WTC11 (cell line): ENCODE data around the gene HIBADH. TPM values are rescaled to one million over a fixed set of nuclear protein-coding genes. Genes with fewer than 3 reads are reported as not detected.

Experiments
- ATAC-seq: fragments of 200-7000 bp; cut with Tn5 transposase; 2 replicates; pipeline ENCODE4 v1.10.0; 2021; ENCODE audit warnings: mild to moderate bottlenecking, moderate library complexity
- CTCF ChIA-PET: fragments of 300-600 bp; sonication (Branson Sonifier 250); formaldehyde crosslinking; loops from one replicate; lab custom pipeline; 2021; ENCODE audit warnings: antibody characterized with exemption; lab: Charles Lee
- POLR2A ChIA-PET: fragments of 350-600 bp; sonication (Branson Sonifier 250); formaldehyde crosslinking; loops from one replicate; lab custom pipeline; 2021; ENCODE audit warnings: antibody characterized with exemption; lab: Charles Lee
- DNase-seq: peaks from one replicate; pipeline ENCODE4 v3.0.0; 2021; ENCODE audit warnings: low spot score
- H3K27ac Mint-ChIP-seq: 2 replicates; pipeline ENCODE4 v1.8.0; 2021; ENCODE audit warnings: mixed read lengths
- H3K27me3 Mint-ChIP-seq: 2 replicates; pipeline ENCODE4 v1.8.0; 2021; ENCODE audit warnings: low read depth, mild to moderate bottlenecking, moderate library complexity, mixed read lengths
- H3K36me3 Mint-ChIP-seq: 2 replicates; pipeline ENCODE4 v1.8.0; 2021; ENCODE audit warnings: mixed read lengths
- H3K4me1 Mint-ChIP-seq: 2 replicates; pipeline ENCODE4 v1.8.0; 2022; ENCODE audit warnings: mixed read lengths
- H3K4me3 Mint-ChIP-seq: 2 replicates; pipeline ENCODE4 v1.8.0; 2021; ENCODE audit warnings: mild to moderate bottlenecking, moderate library complexity, mixed read lengths
- H3K9me3 Mint-ChIP-seq: 2 replicates; pipeline ENCODE4 v1.8.0; 2021; ENCODE audit warnings: mixed read lengths
- ATF6 ChIP-seq: sonication (generic); formaldehyde crosslinking; IDR thresholded peaks from 2 replicates; pipeline ENCODE4 v1.8.1; 2023; ENCODE audit warnings: mild to moderate bottlenecking, missing genetic modification reagents
- CBFB ChIP-seq: sonication (generic); formaldehyde crosslinking; IDR thresholded peaks from 2 replicates; pipeline ENCODE4 v1.8.1; 2022; ENCODE audit warnings: mild to moderate bottlenecking, low read depth, missing genetic modification reagents
- CREM ChIP-seq: sonication (generic); formaldehyde crosslinking; IDR thresholded peaks from 2 replicates; pipeline ENCODE4 v1.8.1; 2022; ENCODE audit warnings: mild to moderate bottlenecking, missing genetic modification reagents, moderate library complexity
- ELF4 ChIP-seq: sonication (generic); formaldehyde crosslinking; IDR thresholded peaks from 2 replicates; pipeline ENCODE4 v1.8.1; 2022; ENCODE audit warnings: low read depth, mild to moderate bottlenecking, moderate library complexity, missing genetic modification reagents
- EMX1 ChIP-seq: fragments of 250-450 bp; sonication (Bioruptor Pico); IDR thresholded peaks from 2 replicates; pipeline ENCODE4 v1.8.0; 2021; ENCODE audit warnings: mild to moderate bottlenecking
- ESRRA ChIP-seq: sonication (generic); formaldehyde crosslinking; IDR thresholded peaks from 2 replicates; pipeline ENCODE4 v1.8.1; 2022; ENCODE audit warnings: mild to moderate bottlenecking, missing genetic modification reagents, borderline replicate concordance
- FOXK1 ChIP-seq: sonication (generic); formaldehyde crosslinking; IDR thresholded peaks from 2 replicates; pipeline ENCODE4 v1.8.0; 2022; ENCODE audit warnings: mild to moderate bottlenecking, moderate library complexity, missing genetic modification reagents
- FOXP4 ChIP-seq: sonication (generic); formaldehyde crosslinking; IDR thresholded peaks from 2 replicates; pipeline ENCODE4 v1.8.0; 2022; ENCODE audit warnings: mild to moderate bottlenecking, missing genetic modification reagents
- GABPB1 ChIP-seq: sonication (generic); formaldehyde crosslinking; IDR thresholded peaks from 2 replicates; pipeline ENCODE4 v1.8.1; 2023; ENCODE audit warnings: mild to moderate bottlenecking, missing genetic modification reagents
- JAZF1 ChIP-seq: fragments of 250-450 bp; sonication (Bioruptor Pico); IDR thresholded peaks from 2 replicates; pipeline ENCODE4 v1.9.0; 2021; ENCODE audit warnings: moderate library complexity, mild to moderate bottlenecking, inconsistent platforms
- MXD4 ChIP-seq: fragments of 250-450 bp; sonication (Bioruptor Pico); IDR thresholded peaks from 2 replicates; pipeline ENCODE4 v1.8.0; 2021; ENCODE audit warnings: mild to moderate bottlenecking, moderate library complexity, borderline replicate concordance
- NFATC4 ChIP-seq: fragments of 250-450 bp; sonication (Bioruptor Pico); IDR thresholded peaks from 2 replicates; pipeline ENCODE4 v1.9.0; 2021; ENCODE audit warnings: mild to moderate bottlenecking
- PRDM15 ChIP-seq: sonication (generic); formaldehyde crosslinking; IDR thresholded peaks from 2 replicates; pipeline ENCODE4 v1.8.0; 2022; ENCODE audit warnings: missing genetic modification reagents
- SMAD3 ChIP-seq: sonication (generic); formaldehyde crosslinking; IDR thresholded peaks from 2 replicates; pipeline ENCODE4 v1.8.0; 2022; ENCODE audit warnings: missing genetic modification reagents, mild to moderate bottlenecking, borderline replicate concordance
- ZNF121 ChIP-seq: sonication (generic); formaldehyde crosslinking; IDR thresholded peaks from 2 replicates; pipeline ENCODE4 v1.8.0; 2023; ENCODE audit warnings: missing genetic modification reagents
- ZNF232 ChIP-seq: sonication (generic); formaldehyde crosslinking; IDR thresholded peaks from 2 replicates; pipeline ENCODE4 v1.8.0; 2022; ENCODE audit warnings: mild to moderate bottlenecking, missing genetic modification reagents
- ZNF317 ChIP-seq: sonication (generic); formaldehyde crosslinking; IDR thresholded peaks from 2 replicates; pipeline ENCODE4 v1.8.1; 2023; ENCODE audit warnings: low read depth, mild to moderate bottlenecking, moderate library complexity, missing genetic modification reagents, borderline replicate concordance
- total RNA-seq: library from RNA; stranded (reverse); gene quantifications from 3 replicates; pipeline ENCODE4 v1.2.3, GENCODE V29; 2021
- TF ChIP-seq, protein P1 (sequence below): sonication (generic); formaldehyde crosslinking; IDR thresholded peaks from 2 replicates; pipeline ENCODE4 v1.8.1; 2022; ENCODE audit warnings: missing genetic modification reagents, borderline replicate concordance

HIBADH gene
- total RNA-seq, 1 experiment from 2014 or later: 27.9 TPM

- peak; percentile 91 for TF ChIP-seq FOXP4 (CRISPR knock-in tag)
- no peak for TF ChIP-seq ZNF317 (CRISPR knock-in tag)
- 0 out of 2 replicates have a peak, but pooled peaks have one; percentile 50 for TF ChIP-seq ESRRA (CRISPR knock-in tag)
These were observed at the start of gene HIBADH (continued) for GRCh38 chr7:27662490-27663205.

DNA sequence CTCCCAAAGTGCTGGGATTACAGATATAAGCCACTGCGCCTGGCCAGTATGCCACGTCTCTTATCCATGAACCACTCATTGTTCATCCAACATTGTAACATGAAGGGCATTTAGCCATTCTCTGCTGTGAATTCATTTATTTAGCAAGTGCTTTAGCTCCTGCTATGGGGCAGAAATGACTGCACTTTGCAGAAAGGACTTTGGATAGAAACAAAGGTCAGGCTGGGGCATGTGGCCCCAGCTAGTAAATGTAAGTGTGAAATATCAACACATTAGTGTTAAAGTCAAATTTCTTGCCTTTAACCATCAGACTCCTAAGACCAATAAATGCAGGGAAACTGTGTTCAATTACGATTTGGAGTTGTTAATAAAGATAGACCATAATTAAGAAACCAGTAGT lies 49.5 kb upstream of the HIBADH start:
- H3K27me3 Mint-ChIP-seq: peaks cover 7% of the 10 kb centered on the region
- no peak overlapping the region for H3K4me3 Mint-ChIP-seq
- H3K9me3 Mint-ChIP-seq: 0 out of 2 replicates have a peak, but pooled peaks cover 4% of the 10 kb centered on the region
- H3K4me1 Mint-ChIP-seq: no peaks in the 10 kb centered on the region
- H3K27ac Mint-ChIP-seq: no peak overlapping the region
- no peak for DNase-seq
- no peak for ATAC-seq
- TF ChIP-seq FOXK1 (no peak), ELF4 (CRISPR knock-in tag) (no peak), PRDM15 (CRISPR knock-in tag) (no peak), MXD4 (CRISPR knock-in tag) (no peak), SMAD3 (CRISPR knock-in tag) (no peak), ZNF232 (no peak)
- no peaks in the 10 kb centered on the region for H3K36me3 Mint-ChIP-seq
- ChIA-PET CTCF (no interaction called here), POLR2A (interaction anchor here (0.7 kb wide), 1 partner anchor 288 kb away, joined by 3 read pairs; no protein-coding TSS in a partner anchor)

- Mint-ChIP-seq H3K4me3 (no peak overlapping the region), H3K36me3 (no peaks in the 10 kb centered on the region), H3K27me3 (peaks cover 7% of the 10 kb centered on the region; the same call in 1 of the 2 replicates), H3K27ac (no peak overlapping the region), H3K9me3 (0 out of 2 replicates have a peak, but pooled peaks cover 4% of the 10 kb centered on the region), H3K4me1 (no peaks in the 10 kb centered on the region)
- CTCF ChIA-PET: no interaction called here
- ATAC-seq: no peak
- DNase-seq: no peak
- POLR2A ChIA-PET: no interaction called here
- TF ChIP-seq CBFB (CRISPR knock-in tag) (no peak), GABPB1 (CRISPR knock-in tag) (no peak), CREM (CRISPR knock-in tag) (no peak), PRDM15 (CRISPR knock-in tag) (no peak), ATF6 (CRISPR knock-in tag) (no peak), ZNF232 (no peak), ZNF121 (CRISPR knock-in tag) (no peak), JAZF1 (no peak), NFATC4 (no peak), EMX1 (CRISPR knock-in tag) (no peak)
- TF ChIP-seq, protein P1, sequence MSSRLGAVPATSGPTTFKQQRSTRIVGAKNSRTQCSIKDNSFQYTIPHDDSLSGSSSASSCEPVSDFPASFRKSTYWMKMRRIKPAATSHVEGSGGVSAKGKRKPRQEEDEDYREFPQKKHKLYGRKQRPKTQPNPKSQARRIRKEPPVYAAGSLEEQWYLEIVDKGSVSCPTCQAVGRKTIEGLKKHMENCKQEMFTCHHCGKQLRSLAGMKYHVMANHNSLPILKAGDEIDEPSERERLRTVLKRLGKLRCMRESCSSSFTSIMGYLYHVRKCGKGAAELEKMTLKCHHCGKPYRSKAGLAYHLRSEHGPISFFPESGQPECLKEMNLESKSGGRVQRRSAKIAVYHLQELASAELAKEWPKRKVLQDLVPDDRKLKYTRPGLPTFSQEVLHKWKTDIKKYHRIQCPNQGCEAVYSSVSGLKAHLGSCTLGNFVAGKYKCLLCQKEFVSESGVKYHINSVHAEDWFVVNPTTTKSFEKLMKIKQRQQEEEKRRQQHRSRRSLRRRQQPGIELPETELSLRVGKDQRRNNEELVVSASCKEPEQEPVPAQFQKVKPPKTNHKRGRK: no peak
These were observed 46.7 kb upstream of the HIBADH start for GRCh38 chr7:27709137-27710075.
